HEK293T (cell line): ENCODE results near the gene MAN2A1.

Experiments
- CTCF ChIA-PET: fragments of 350-600 bp; formaldehyde crosslinking; extraction: SDS; loops from one replicate; lab custom pipeline; 2021; ENCODE audit warnings: antibody characterized with exemption, inconsistent platforms; lab: Yijun Ruan, JAX
- POLR2A ChIA-PET: fragments of 350-600 bp; formaldehyde crosslinking; extraction: SDS; loops from one replicate; lab custom pipeline; 2020; ENCODE audit warnings: antibody characterized with exemption, inconsistent platforms; lab: Yijun Ruan, JAX
- DNase-seq: peaks from one replicate; pipeline ENCODE4 v3.0.0; 2012; ENCODE audit warnings: mixed read lengths; ENCODE audit errors: extremely low spot score
- ARNT ChIP-seq: fragments of 450-650 bp; IDR thresholded peaks from 2 replicates; pipeline ENCODE4 v1.6.1; 2017; ENCODE audit warnings: mild to moderate bottlenecking
- BHLHE40 ChIP-seq: fragments of 450-650 bp; IDR thresholded peaks from 2 replicates; pipeline ENCODE4 v1.6.1; 2016; ENCODE audit warnings: mild to moderate bottlenecking, moderate library complexity, borderline replicate concordance
- CTBP1 ChIP-seq: fragments of 450-650 bp; IDR thresholded peaks from 2 replicates; pipeline ENCODE4 v1.6.1; 2016; ENCODE audit warnings: borderline replicate concordance
- ELF4 ChIP-seq: fragments of 450-650 bp; IDR thresholded peaks from 2 replicates; pipeline ENCODE4 v1.6.1; 2017; ENCODE audit warnings: antibody characterized with exemption
- FOXA1 ChIP-seq: fragments of 450-650 bp; IDR thresholded peaks from 2 replicates; pipeline ENCODE4 v1.6.1; 2016; ENCODE audit warnings: mild to moderate bottlenecking
- FOXK2 ChIP-seq: fragments of 450-650 bp; IDR thresholded peaks from 2 replicates; pipeline ENCODE4 v1.6.1; 2016; ENCODE audit warnings: mild to moderate bottlenecking
- FOXM1 ChIP-seq: fragments of 450-650 bp; IDR thresholded peaks from 2 replicates; pipeline ENCODE4 v1.6.1; 2017; ENCODE audit warnings: mild to moderate bottlenecking, borderline replicate concordance
- HDGF ChIP-seq: fragments of 450-650 bp; IDR thresholded peaks from 2 replicates; pipeline ENCODE4 v1.6.1; 2017; ENCODE audit warnings: antibody characterized with exemption, borderline replicate concordance
- L3MBTL2 ChIP-seq: fragments of 450-650 bp; conservative IDR thresholded peaks from 2 replicates; pipeline ENCODE4 v1.6.1; 2016; ENCODE audit warnings: mild to moderate bottlenecking
- LEF1 ChIP-seq: fragments of 450-650 bp; IDR thresholded peaks from 2 replicates; pipeline ENCODE4 v1.6.1; 2017; ENCODE audit warnings: mild to moderate bottlenecking, borderline replicate concordance
- NFRKB ChIP-seq: fragments of 450-650 bp; IDR thresholded peaks from 2 replicates; pipeline ENCODE4 v1.6.1; 2016; ENCODE audit warnings: mild to moderate bottlenecking, moderate library complexity
- SP1 ChIP-seq: fragments of 450-650 bp; IDR thresholded peaks from 2 replicates; pipeline ENCODE4 v1.6.1; 2017
- SUZ12 ChIP-seq: fragments of 450-650 bp; IDR thresholded peaks from 2 replicates; pipeline ENCODE4 v1.6.1; 2016; ENCODE audit warnings: mild to moderate bottlenecking
- TARDBP ChIP-seq: fragments of 450-650 bp; IDR thresholded peaks from 2 replicates; pipeline ENCODE4 v1.6.1; 2016
- ZNF384 ChIP-seq: fragments of 450-650 bp; IDR thresholded peaks from 2 replicates; pipeline ENCODE4 v1.6.1; 2016
- TF ChIP-seq, protein P1 (sequence below): fragments of 450-650 bp; IDR thresholded peaks from 2 replicates; pipeline ENCODE4 v1.6.1; 2016

MAN2A1 gene

DNA sequence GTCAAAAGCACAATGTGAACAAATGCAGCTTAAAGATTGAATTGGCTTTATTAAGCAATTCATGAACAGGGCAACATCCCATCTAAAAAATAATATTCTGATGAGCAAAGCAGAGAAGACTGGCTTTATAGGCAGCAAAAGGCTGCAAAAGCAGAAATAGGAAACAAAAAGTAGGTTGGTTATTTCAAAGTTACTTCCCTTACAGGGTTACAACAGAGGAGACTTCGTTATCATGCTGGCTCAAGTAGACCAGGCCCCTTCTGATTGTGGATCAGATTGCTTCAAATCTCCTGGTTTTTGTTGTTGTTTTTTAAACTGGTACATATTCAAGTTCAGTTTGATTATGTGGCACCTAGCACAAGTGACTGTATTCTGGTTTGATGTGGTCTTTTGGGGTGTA lies 73.1 kb downstream of the MAN2A1 start:
- CTCF ChIA-PET: no interaction called here

DNA sequence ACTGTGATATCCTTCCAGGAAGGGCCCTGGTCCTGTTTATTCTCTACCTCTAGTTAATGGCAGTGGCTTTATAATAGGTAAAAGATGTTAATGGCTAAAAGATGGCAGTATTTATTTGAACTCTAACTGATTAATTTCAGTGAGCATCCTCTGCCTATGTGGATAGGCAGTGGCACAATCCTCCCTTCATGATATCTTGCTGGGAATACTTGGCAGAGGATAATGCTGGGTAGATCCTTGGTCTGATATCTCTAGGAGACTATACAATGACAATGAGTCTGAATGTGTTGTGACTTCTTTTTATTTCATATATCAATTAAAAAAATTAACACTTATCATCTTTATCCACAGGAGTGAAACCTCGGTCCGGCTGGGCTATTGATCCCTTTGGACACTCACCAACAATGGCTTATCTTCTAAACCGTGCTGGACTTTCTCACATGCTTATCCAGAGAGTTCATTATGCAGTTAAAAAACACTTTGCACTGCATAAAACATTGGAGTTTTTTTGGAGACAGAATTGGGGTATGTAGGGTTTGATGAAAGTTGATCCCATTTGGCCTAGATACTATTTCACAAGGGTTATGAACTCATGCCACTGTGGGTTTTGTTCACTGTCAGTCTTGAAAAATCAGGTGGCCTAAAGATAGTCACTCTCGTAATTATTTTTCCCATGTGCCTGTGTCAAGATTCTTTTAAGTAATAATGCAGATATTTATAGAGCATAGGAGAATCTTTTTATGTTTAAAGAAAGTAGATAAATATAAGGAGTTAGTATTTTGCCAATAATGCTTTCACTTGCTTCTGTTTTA lies 77.7 kb downstream of the MAN2A1 start:
- DNase-seq: no peak
- ChIA-PET CTCF (no interaction called here), POLR2A (no interaction called here)
- TF ChIP-seq FOXK2 (no peak), SP1 (no peak), ZNF384 (no peak), NFRKB (no peak), BHLHE40 (no peak), HDGF (no peak), CTBP1 (no peak), ARNT (no peak), TARDBP (no peak), FOXA1 (no peak), L3MBTL2 (no peak), FOXM1 (no peak), LEF1 (no peak), ELF4 (no peak), SUZ12 (no peak)
- TF ChIP-seq, protein P1, sequence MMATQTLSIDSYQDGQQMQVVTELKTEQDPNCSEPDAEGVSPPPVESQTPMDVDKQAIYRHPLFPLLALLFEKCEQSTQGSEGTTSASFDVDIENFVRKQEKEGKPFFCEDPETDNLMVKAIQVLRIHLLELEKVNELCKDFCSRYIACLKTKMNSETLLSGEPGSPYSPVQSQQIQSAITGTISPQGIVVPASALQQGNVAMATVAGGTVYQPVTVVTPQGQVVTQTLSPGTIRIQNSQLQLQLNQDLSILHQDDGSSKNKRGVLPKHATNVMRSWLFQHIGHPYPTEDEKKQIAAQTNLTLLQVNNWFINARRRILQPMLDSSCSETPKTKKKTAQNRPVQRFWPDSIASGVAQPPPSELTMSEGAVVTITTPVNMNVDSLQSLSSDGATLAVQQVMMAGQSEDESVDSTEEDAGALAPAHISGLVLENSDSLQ: no peak

More for the DNA sequence above, 73.1 kb downstream of the MAN2A1 start:
- DNase-seq: no peak
- TF ChIP-seq HDGF (no peak), ARNT (no peak), FOXK2 (no peak), ELF4 (no peak)
- POLR2A ChIA-PET: no interaction called here

DNA sequence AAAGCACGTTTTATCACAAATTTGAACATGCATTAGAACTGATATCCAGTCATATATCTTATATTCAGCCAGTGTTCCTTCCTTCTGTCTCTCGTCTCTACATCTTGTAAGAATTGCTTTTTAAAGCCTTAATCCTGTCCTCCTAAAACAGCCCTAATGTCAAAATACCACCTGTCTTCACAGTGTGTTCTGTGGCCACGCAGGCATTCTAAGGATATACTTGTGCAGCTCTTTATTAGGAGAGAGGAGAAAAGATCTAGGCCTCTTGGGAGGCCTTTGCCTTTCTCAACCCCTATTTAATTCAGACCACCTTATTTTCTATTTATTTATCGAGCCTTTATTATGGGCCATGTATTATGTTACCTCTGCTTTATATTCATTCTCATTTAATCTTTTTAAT lies 78.3 kb downstream of the MAN2A1 start:
- no peak for DNase-seq
- TF ChIP-seq SP1 (no peak), FOXK2 (no peak), FOXA1 (no peak), HDGF (no peak), ELF4 (no peak), FOXM1 (no peak), NFRKB (no peak), TARDBP (no peak), ZNF384 (no peak), LEF1 (no peak), CTBP1 (no peak)
- ChIA-PET POLR2A (no interaction called here), CTCF (no interaction called here)

DNA sequence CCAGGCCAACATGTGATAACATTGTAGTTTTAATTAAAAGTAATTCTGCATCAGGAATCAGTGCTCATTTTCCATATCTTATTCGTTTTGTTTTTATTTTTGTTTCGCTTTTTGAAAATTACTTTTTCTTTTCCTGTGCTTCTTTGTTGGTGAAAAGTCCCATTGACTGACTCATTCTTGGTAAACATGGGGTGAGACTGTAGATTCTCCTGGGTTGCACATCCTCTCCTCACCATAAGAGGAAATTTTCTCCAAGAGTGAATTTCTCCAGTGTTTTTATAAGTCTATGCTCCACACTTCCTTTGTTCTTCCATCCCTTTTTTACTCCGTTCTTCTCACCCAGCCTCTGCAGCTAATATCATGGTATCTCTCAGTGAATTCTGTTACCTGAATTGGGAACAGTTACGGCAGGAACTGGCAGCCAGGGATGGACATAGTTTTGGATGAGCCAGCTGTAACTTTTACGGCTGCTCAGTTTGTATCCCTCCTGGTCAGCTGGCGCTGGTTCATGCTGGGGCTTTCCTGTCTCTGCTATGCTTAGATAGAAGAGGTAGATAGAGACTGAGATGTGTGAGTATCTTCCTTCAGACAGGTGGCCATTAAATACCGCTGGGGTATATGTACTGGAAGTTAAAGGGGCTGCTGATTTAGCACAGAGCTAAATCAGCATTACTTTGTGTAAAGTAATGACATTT lies 80.0 kb downstream of the MAN2A1 start:
- POLR2A ChIA-PET: no interaction called here
- CTCF ChIA-PET: no interaction called here
- DNase-seq: no peak
- TF ChIP-seq CTBP1 (no peak), ARNT (no peak), TARDBP (no peak), L3MBTL2 (no peak), FOXK2 (no peak), SP1 (no peak), BHLHE40 (no peak), SUZ12 (no peak), FOXA1 (no peak), ELF4 (no peak), ZNF384 (no peak), LEF1 (no peak), FOXM1 (no peak), HDGF (no peak)
- TF ChIP-seq, protein P1: no peak

DNA sequence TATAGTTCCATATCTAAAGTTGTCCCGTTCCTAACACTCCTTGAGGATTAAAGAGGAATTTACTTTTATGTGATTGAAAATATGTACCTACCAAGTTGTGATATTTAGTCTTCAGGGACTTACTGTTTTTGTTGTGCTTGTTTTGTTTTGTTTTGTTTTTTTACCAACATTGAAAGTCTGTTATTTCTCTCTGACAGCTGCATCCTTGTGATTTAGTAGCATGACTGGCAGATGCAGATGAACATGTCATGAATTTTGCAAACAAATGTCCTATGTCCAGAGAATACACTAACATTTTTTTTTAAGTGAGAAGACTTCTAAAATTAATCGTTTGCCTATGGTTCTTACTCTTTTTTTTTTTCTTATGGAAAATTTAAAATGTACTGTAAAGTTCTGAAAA lies 85.4 kb downstream of the MAN2A1 start:
- ChIA-PET CTCF (interaction anchor here (0.5 kb wide), 1 partner anchor 866 kb away, joined by 4 read pairs; no protein-coding TSS in a partner anchor), POLR2A (no interaction called here)
- TF ChIP-seq ELF4: no peak
- TF ChIP-seq, protein P1: 0 out of 2 replicates have a peak, but pooled peaks have one; percentile 14
- DNase-seq: no peak

DNA sequence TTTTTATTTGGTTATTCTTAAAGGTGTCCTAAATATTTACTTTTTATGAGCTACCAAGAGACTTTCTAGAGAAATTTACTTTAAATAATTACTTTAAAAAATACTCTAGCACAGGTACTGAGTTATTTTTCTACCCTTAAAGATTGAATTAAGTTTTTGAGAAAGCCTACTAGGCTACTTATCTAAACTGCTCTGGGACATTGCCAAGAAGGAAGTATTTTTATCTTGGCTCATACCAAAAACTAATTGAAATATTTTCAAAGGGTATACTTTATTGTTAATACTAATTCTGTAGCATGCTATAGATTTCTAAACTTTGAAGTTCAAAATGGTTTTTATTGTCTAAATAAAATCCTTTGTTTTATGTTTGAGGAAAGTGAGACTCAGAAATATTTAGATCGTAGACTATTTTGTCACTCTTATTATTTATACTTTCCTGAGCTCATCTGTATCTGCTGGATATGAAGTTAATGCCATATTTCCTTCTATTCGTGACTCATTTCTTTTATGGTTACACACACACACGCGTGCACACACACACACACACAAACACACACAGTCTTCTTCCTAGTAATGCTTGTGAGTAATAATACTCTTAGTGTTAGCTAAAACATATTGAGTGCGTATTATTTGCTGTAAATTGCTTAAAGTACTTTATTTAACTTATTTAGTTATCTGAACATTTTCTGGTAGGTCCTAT lies 89.5 kb downstream of the MAN2A1 start:
- POLR2A ChIA-PET: no interaction called here
- no peak for TF ChIP-seq FOXK2
- no peak for TF ChIP-seq L3MBTL2
- TF ChIP-seq BHLHE40: no peak
- no peak for TF ChIP-seq NFRKB
- TF ChIP-seq LEF1: no peak
- TF ChIP-seq SP1: no peak
- TF ChIP-seq, protein P1: no peak
- TF ChIP-seq ELF4: no peak
- TF ChIP-seq HDGF: no peak
- TF ChIP-seq TARDBP: no peak
- no peak for TF ChIP-seq FOXA1
- no peak for TF ChIP-seq CTBP1
- TF ChIP-seq SUZ12: no peak
- TF ChIP-seq ZNF384: no peak
- TF ChIP-seq FOXM1: no peak
- no peak for TF ChIP-seq ARNT
- DNase-seq: no peak
- CTCF ChIA-PET: no interaction called here
